Activated gamma-delta T cell treated with anti-CD3 and anti-CD28 coated beads, Interleukin-2, amount 50 U/mL, for 16 hours (primary cell): ENCODE measurements around the gene NPIPA1.
A peak's percentile ranks its signal among the peaks of the same experiment; 100 is the strongest.
"Not testable (repeated sequence)": the region's sequence is repeated elsewhere in the genome, so short reads cannot be mapped to it uniquely, and the experiment has no call there.

ENCODE experiments used
- DNase-seq: peaks from one replicate; pipeline ENCODE4 v3.0.0-alpha.2; 2020; ENCODE audit warnings: low read depth

Gene NPIPA1

DNA sequence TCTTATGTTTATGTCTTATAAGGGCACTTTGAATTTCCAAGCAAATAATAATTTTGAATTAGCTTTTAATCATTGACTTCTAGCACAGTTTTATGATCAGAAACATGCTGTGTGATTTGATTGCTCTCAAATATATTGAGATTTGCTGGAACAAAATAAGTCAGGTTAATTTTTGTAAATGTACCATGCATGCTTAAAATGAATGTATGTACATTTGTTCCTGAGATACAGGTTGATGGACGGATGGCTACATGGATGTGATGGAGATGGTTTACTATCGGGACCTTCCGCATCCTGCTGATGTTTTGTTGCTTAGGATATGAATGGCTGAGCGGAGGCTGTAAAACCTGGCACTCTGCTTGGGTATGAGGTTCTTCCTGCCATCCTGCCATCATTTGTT lies at the start of gene NPIPA1:
Gene NPIPA1, plus strand, starts transcription at position 301 of the 400 bp plus-strand sequence. Its CDS starts 0 bp downstream, at position 301.
- not testable (repeated sequence) for DNase-seq

DNA sequence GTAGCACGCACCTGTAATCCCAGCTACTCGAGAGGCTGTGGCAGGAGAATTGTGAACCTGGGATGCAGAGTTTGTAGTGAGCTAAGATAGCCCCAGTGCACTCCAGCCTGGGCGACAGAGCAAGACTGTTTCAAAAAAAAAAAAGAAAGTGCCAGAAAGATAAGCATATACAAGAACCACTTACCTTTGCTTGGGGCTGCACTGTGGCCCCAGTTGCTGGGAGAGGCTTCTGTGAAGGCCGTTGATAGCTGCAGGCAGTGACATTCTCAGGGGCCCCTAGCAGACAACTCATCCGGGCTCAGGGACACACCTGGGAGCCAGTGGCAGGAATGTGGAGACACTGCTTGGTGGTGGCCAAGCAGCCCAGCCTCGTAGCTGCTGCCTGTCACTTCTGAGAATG lies 45.1 kb upstream of the NPIPA1 start:
- not testable (repeated sequence) for DNase-seq

DNA sequence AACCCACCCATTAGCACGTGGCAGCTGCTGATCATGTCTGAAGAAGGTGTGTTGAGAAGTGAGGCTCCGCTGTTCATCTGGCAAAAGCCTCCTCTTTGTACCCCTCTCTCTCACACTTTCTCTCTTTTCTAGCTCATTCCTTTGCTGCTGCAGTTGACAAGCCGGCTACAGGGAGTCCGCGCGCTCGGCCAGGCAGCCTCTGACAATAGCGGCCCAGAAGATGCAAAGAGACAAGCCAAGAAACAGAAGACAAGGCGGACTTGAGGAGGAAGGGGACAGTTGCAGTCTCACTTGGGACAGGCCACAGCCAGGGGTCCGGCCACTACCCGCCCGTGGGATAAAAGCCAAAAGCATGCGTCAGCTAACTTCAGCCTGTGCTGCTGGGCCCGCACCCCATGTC lies 41.9 kb upstream of the NPIPA1 start:
- DNase-seq, result not testable (repeated sequence)

DNA sequence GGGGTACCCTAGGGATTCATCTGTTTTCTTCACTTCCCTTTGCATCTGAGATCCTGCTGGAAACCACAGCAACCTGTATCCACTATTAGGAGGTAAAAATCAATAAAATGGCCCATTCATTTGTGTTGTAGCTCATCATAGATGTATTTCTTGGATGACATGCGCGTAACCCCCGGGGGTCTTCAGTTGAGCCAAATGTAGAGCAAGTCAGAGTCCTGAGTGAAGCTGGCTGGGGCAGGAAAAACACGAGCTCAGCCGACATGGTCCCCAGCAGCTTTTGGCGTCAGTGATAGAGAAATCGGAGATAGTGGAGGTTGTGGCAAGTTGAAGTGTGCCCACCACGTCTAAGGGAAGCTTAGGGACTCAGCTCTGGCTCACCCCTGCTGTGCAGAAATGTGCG lies 41.2 kb upstream of the NPIPA1 start:
- not testable (repeated sequence) for DNase-seq

DNA sequence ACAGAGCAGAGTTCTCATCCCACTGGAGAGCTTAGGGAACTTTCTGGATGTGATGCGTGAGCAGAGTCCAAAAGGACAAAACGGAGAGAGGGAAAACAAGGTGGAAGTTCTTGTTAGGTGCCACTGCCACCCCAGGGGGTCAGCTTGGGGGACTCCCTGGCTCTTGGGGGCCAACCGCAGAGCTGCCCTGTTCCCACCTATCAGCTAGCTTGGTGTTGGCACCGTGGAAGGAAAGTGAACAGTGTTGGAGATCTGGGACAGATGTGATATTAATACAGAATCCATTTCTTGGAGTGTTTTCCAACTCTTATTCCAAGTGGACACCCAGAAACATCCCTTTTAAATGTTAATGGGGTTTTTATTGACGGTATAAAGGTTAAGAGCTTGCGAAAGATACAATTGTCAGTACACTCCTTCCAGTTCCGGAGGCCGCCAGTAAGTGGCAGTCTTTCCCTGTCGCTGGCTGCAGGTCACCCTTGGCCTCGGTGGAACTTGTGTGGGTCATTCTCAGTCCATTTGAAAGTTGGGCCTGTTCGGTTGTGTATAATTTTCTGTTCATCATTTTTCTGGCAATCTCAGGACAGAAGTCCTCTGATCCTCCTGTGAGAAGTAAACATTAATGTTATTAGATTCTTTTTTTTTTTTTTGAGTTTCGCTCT lies 40.1 kb upstream of the NPIPA1 start:
- not testable (repeated sequence) for DNase-seq

DNA sequence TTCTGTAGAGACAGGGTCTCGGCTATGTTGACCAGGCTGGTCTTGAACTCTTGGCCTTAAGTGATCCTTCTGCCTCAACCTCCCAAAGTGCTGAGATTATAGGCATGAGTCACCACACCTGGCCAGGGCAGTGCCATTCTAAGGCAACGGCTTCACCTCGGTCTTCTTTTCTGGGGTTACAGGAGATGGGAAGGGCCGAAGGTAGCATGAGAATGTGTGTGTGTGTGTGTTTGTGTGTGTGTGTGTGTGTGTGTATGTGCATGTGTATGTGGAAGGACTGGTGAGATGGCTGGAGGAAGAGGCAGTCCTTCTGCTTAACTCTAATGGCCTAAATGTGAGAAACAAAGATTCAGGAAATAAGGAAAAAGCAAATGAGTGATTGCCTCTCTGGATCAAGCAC lies 39.1 kb upstream of the NPIPA1 start:
- DNase-seq, result not testable (repeated sequence)

DNA sequence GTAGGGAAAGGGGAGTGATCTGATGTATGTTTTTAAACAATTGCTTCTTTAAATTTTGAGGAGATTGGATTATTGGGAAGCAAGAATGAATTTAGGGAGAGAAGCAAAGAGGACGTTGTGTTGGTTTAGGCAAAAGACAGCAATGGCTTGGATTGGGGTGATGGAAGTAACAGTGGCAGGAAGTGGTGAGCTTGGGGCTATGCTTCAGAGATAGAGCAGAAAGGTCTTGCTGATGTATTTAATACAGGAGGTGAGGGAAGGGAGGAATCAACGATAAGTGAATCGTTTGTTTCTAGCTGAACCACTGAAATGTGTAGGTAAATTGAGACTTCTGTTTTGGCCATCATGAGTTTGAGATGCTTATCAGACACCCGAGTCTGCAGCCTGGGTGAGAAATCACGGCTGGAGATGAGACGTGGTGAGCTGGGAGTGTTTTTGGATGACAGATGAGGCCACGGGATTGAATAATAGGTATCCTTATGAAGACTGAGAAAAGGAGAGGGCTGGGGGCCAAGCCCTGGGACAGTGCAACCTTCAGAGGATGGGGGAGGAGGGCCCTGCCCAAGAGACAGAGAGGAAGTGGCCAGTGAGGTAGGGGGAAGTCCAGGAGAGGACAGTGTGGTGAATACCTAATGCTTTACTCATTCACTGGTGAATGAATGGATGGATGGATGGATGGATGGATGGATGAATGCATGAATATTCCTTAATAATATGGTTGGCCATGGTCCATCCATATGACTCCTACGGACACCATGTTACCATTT lies 33.9 kb upstream of the NPIPA1 start:
- DNase-seq, result not testable (repeated sequence)

DNA sequence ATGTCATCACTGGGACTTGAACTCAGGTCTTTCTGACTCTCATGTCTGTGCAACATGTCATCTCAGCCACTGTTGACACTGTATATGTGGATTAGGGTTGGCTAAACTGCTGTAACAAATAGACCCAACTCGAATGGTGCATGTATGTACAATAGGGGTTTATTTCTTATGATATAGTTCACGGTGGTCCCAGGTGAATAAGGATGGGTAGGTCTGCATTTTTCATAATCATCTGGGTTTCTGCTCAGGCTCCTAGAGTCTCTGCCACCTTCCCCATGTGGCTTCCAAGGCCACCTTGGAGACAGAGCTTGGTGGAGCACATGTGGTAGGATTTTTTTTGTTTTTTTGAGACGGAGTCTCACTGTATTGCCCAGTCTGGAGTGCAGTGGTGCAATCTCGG lies 27.5 kb upstream of the NPIPA1 start:
- DNase-seq, result not testable (repeated sequence)

DNA sequence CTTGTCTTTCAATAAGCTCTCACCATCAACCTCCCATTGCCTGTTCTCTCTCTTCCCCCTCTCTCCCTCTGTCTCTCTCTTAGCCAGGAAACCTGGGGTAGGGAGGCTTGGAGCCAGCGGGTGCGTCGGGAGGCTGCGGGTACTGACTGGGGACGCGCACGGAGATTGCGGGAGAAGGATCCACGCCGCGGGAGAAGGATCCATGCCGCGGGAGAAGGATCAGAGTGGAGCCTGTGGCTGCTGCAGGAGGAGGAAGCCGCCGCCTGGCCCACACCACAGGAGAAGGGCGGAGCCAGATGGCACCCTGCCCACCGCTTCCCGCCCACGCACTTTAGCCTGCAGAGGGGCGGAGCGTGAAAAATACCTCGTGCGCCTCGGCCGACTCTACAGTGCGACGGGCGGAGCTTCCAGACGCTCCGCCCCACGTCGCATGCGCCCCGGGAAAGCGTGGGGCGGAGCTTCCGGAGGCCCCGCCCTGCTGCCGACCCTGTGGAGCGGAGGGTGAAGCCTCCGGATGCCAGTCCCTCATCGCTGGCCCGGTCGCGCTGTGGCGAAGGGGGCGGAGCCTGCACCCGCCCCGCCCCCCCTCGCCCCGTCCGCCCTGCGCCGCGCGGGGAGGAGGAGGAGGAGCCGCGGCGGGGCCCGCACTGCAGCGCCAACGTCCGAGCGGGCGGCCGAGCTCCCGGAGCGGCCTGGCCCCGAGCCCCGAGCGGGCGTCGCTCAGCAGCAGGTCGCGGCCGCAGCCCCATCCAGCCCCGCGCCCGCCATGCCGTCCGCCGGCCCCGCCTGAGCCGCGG lies 26.2 kb upstream of the NPIPA1 start:
- not testable (repeated sequence) for DNase-seq

DNA sequence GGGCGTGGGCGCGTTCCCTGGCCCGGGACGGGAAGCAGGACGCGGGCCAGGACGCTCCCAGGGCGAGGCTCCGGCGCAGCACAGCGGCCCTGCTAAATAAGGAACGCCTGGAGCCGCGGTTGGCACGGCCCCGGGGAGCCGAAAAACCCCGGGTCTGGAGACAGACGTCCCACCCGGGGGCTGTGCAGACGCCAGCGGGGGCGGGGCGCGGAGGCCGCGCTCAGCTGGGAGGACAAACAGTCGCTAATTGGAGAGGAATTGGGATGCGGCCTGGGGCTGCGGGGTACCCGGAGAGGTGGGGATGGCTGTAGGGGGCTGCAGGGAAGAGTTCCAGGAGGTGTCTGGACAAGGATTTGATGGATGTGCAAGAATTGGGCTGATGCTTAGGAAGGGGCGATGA lies 25.3 kb upstream of the NPIPA1 start:
- DNase-seq, result peak; percentile 17

DNA sequence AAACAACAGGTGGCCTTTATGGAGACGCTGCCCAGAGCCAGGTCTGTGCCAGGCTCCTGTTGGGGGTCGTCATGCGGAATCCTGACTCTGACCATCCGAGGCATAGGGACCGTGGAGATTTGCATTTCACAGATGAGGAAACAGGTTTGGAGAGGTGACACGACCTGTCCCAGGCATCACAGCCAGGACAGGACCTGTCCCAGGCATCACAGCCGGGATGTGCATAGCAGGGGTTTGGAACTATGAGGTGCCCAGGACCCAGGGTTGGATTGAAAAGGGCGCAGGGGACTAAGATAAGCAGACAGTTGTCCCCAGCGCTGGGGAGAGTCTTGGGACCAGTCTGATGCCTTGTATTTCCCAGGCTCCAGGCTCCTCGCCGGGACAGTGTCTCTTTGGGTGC lies 24.7 kb upstream of the NPIPA1 start:
- not testable (repeated sequence) for DNase-seq

DNA sequence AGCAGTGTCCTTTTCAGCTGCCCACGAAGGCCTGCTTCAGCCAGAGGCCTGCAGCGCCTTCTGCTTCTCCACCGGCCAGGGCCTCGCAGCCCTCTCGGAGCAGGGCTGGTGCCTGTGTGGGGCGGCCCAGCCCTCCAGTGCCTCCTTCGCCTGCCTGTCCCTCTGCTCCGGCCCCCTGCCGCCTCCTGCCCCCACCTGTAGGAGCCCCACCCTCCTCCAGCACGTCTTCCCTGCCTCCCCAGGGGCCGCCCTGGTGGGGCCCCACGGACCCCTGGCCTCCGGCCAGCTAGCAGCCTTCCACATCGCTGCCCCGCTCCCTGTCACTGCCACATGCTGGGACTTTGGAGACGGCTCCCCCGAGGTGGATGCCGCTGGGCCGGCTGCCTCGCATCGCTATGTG lies 18.7 kb upstream of the NPIPA1 start:
- not testable (repeated sequence) for DNase-seq

DNA sequence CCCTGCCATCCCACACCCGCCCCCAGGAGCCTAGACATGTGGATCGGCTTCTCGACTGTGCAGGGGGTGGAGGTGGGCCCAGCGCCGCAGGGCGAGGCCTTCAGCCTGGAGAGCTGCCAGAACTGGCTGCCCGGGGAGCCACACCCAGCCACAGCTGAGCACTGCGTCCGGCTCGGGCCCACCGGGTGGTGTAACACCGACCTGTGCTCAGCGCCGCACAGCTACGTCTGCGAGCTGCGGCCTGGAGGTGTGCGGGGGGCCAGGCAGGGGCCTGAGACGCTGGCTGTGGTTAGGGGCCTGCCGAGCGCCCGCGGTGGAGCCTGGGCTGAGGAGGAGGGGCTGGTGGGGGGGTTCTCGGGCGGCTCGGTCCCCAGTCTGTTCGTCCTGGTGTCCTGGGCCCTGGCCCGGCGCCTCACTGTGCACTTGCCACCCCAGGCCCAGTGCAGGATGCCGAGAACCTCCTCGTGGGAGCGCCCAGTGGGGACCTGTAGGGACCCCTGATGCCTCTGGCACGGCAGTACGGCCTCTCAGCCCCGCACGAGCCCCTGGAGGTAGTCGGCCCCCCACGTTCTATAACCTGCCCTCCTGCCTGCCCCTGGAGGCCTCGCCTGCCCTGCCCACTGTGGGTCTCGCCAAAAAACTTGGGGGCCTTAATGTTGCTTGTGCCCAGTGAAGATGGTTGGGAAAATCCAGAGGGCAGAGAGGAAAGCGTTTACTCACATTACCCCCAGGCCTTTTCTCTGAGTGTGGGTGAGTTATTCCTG lies 17.2 kb upstream of the NPIPA1 start:
- DNase-seq, result not testable (repeated sequence)

DNA sequence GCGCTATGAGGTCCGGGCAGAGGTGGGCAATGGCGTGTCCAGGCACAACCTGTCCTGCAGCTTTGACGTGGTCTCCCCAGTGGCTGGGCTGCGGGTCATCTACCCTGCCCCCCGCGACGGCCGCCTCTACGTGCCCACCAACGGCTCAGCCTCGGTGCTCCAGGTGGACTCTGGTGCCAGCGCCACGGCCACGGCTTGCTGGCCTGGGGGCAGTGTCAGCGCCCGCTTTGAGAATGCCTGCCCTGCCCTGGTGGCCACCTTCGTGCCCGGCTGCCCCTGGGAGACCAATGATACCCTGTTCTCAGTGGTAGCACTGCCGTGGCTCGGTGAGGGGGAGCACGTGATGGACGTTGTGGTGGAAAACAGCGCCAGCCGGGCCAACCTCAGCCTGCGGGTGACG lies 15.0 kb upstream of the NPIPA1 start:
- DNase-seq, result not testable (repeated sequence)

DNA sequence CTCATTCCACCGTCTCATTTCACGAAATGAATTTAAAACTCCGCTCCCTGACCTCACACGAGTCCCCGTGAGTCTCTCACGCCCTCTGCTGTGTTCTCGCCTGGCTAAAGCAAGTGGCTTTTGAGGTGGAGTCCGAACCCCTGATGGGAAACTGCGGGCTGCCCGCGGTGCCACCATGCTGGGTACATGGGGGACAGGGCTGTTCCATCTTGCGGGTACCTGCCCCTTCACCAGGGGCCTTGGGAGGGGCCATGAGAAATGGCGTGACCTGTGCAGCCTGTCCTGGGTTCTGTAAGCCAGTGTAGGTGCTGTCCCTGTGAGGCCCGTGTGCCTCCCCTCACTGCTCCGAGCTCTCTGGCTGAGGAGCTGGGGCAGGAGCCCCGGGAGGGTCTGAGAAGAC lies 14.3 kb upstream of the NPIPA1 start:
- not testable (repeated sequence) for DNase-seq

DNA sequence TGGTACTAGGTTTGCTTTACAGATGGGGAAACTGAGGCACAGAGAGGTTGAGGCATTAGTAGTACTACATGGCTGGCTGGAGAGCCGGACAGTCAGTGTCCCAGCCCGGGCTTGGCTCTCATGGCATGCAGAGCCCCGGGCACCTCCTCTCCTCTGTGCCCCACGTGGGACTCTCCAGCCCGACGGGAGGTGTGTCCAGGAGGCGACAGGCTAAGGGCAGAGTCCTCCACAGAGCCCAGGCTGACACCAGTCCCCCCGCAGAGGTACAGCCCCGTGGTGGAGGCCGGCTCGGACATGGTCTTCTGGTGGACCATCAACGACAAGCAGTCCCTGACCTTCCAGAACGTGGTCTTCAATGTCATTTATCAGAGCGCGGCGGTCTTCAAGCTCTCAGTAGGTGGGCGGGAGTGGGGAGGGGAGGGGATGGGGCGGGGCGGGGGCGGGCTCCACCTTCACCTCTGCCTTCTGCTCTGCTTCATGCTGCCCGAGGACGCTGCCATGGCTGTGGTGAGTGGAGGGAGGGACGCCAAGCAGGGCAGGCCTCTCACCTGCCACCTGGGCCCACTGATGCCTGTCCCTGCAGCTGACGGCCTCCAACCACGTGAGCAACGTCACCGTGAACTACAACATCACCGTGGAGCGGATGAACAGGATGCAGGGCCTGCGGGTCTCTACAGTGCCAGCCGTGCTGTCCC lies 13.7 kb upstream of the NPIPA1 start:
- DNase-seq, result not testable (repeated sequence)

DNA sequence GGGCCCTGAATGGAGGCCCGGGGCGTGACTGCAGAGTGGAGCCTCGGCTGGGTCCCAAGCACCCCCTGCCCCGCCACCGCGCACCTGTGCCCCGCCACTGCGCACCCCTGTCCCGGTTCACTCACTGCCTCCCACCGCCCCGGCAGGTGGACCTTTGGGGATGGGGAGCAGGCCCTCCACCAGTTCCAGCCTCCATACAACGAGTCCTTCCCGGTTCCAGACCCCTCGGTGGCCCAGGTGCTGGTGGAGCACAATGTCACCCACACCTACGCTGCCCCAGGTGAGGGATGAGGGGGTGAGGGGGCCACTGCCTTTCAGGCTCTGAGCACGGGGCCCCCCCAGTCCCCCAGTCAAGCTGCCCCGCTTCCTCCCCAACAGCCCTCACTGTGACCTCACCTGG lies 12.9 kb upstream of the NPIPA1 start:
- not testable (repeated sequence) for DNase-seq

DNA sequence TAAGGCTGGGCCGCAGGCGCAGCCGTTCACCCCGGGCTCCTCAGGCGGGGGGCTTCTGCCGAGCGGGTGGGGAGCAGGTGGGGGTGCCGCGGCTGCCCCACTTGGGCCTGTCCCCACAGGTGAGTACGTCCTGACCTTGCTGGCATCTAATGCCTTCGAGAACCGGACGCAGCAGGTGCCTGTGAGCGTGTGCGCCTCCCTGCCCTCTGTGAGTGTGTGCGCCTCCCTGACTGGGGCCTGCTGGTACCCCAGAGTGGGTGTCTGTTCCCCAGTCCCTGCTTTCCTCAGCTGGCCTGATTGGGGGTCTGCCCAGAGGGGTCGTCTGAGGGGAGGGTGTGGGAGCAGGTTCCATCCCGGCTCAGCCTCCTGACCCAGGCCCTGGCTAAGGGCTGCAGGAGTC lies 12.3 kb upstream of the NPIPA1 start:
- DNase-seq, result not testable (repeated sequence)

DNA sequence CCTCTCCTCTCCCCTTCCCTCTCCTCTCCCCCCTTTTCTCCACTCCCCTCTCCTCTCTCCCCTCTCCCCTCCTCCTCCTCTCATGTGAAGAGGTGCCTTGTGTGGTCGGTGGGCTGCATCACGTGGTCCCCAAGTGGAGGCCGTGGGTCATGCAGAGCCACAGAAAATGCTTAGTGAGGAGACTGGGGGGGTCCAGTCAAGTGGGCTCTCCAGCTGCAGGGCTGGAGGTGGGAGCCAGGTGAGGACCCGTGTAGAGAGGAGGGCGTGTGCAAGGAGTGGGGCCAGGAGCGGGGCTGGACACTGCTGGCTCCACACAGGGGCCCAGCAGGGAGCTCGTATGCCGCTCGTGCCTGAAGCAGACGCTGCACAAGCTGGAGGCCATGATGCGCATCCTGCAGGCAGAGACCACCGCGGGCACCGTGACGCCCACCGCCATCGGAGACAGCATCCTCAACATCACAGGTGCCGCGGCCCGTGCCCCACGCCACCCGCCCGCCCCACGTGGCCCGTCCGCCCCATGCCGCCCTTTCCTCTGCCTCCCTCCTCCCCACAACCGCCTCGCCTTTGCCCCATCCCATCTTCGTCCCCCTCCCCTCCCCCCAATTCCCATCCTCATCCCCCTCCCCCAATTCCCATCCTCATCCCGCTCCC lies 9.1 kb upstream of the NPIPA1 start:
- DNase-seq, result not testable (repeated sequence)

DNA sequence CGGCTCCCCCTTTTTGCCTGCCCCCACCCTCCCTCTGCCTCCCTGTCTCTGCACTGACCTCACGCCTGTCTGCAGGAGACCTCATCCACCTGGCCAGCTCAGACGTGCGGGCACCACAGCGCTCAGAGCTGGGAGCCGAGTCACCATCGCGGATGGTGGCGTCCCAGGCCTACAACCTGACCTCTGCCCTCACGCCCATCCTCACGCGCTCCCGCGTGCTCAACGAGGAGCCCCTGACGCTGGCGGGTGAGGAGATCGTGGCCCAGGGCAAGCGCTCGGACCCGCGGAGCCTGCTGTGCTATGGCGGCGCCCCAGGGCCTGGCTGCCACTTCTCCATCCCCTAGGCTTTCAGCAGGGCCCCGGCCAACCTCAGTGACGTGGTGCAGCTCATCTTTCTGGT lies 8.1 kb upstream of the NPIPA1 start:
- not testable (repeated sequence) for DNase-seq

DNA sequence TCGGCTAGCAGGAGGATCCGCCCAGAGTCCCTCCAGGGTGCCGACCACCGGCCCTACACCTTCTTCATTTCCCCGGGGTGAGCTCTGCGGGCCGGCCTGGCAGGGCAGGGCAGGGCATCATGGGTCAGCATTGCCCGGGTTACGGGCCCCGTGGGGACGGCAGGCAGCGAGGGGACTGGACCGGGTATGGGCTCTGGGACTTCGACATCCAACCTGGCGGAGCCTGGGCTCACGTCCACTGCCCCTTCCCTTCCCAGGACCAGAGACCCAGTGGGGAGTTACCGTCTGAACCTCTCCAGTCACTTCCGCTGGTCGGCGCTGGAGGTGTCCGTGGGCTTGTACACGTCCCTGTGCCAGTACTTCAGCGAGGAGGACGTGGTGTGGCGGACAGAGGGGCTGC lies 7.0 kb upstream of the NPIPA1 start:
- DNase-seq, result not testable (repeated sequence)
